Measurements from ENCODE around the gene TLR10.
"Not testable (repeated sequence)": the region's sequence is repeated elsewhere in the genome, so short reads cannot be mapped to it uniquely, and the experiment has no call there.

GRCh38 chr4:38777925-38778324, 4.9 kb downstream of the TLR10 start:
- TF ChIP-seq CTCF, POLR2A, EP300 (IDR thresholded peaks at IDR 0.05): not testable (repeated sequence)

Data from tibial nerve (tissue), 4 donors.